Stimulated activated CD4-positive, alpha-beta T cell treated with anti-CD3 and anti-CD28 coated beads, TNF-alpha, amount 100 ng/mL, for 4 hours (primary cell): ENCODE results near the gene UCK2.

Experiments used
- DNase-seq, 3 experiments: peaks; one replicate each; pipeline ENCODE4 v3.0.0-alpha.2; 2020; ENCODE audit warnings: low read depth in 3 of 3

The UCK2 gene

DNA sequence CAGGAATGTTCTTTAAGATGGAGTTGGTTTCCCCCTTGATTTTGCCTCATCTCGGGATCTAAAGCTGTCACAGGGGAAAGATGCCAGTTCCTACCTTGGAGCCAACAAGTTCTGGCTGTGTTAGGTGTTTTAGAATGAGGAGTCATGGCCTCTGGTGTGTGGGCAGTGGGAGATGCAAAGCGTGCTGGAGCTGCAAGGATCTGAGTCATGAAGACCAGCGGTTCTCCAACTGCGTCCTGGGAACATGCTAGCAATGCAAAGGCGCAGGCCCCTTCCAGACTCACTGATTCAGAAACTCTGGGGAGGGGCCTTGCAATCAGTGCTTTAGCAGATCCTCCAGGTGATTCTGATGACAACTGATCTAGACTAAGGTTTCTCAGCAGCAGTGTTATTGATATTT, 109.1 kb downstream of the UCK2 start:
- no peak for DNase-seq

DNA sequence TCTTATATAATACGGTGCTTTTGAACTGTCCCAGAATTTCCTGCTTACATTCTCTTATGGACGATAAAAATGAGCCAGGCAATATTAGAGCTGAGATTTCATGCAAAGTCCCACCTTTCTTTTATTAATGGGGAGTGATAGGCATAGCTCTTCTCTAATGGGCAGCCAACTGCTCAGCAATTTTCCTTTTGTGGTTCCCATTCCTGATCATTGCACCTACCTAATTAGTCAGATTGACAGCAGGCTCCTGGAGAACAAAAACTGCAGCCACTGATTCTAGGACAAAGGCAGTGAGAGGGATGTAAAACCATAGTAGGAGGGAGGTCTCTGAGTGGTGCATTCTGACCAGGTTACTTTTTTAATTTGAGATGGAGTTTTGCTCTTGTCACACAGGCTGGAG, 110.4 kb downstream of the UCK2 start:
- no peak for DNase-seq

GRCh38 chr1:165938844-165939243, 111.4 kb downstream of the UCK2 start:
- no peak for DNase-seq

- no peak for DNase-seq
Observed at GRCh38 chr1:165941531-165941930, 114.1 kb downstream of the UCK2 start.

- DNase-seq: no peak
Observed at GRCh38 chr1:165942062-165942461, 114.6 kb downstream of the UCK2 start.

DNA sequence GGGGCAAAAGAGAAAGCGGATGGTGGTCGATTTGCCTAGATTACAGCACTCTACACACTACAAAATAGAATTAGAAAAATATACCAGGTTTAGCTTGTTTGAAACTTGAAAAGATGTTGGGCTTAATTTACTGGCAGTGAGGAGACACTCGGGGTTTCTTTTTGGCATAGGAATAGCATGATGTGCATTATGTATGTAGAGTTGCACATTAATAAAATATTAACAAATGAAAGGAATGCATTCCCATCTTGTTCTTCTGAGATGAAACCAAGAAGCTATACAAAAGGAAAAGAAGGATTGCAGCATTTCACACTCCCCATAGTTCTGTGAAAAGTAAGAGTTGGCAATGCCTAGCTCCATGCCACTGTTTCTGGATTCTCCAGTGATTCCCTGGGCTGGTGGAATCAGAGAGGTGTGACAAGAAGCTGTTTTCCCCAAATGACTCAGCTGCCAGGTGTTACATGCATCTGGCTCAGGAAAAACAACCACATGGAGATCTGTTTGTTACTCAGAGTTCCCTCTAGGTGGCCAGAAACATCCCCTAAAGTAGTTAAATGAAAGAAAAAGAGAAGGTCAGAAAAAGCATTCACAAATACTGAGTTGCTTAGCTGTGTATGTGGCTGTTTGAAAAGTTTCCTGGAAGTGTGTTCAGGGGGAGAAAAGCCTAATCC, 115.6 kb downstream of the UCK2 start:
- DNase-seq: no peak

DNA sequence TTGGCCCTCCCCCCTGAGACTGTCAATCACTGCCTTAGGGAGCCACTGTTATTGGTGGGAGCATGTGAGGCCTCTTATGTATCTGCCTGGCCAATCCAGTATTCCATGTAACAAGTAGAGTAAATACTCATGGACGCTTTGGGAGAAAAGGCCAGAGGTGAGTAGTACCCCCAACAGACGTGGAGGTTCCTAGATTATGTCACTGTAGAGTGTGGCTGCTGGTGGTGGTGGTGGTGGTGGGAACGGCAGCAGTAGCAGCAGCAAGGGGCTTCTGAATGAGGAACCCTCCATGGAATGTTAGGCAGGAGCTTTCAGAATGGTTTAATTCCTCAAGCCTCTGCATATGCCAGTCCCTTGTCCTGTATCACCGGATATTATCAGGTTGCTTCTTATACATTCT, 118.5 kb downstream of the UCK2 start:
- no peak for DNase-seq

GRCh38 chr1:165947797-165948455, 120.5 kb downstream of the UCK2 start:
- DNase-seq: no peak

DNA sequence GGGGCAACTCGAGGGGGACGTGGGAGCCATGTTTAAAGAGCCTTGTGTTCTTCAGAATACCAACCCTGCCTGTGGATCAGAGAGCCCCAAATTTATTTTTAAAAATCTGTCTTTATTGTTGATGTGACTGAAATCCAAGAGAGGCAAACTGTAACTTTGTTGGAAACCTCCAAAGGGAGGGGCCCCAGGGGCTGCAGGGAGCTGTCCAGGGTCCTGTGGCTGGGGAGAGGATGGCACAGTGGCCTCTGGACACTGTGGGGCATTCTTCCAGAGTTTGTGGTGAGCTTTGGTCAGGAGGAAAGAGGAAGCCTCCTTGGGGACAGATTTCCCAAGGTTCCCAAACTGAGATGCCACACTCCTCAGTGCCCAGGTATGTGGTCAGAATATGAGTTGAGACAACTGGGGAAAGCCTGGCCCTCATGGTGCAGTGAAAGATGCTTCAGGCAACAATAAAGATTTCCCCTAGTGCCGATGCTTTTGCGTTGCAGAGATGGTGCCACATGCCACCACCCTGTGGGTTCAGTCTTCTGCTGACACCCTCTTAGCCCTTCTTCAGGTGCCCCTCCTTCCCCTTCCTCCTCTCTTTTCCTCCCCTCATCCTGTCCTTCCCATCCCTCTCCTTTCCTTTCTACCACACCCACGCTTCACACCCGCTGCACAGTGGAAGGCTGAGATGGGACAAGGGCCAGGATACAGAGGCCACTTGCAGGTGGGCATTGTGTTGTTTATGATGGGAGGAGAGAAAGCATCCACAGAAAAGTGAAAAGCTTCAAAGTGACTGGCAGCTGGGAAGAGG, 122.1 kb downstream of the UCK2 start:
- DNase-seq: no peak

- DNase-seq: no peak
Observed at GRCh38 chr1:165954940-165955339, 127.5 kb downstream of the UCK2 start.

GRCh38 chr1:165958306-165958705, 130.9 kb downstream of the UCK2 start:
- DNase-seq: no peak

DNA sequence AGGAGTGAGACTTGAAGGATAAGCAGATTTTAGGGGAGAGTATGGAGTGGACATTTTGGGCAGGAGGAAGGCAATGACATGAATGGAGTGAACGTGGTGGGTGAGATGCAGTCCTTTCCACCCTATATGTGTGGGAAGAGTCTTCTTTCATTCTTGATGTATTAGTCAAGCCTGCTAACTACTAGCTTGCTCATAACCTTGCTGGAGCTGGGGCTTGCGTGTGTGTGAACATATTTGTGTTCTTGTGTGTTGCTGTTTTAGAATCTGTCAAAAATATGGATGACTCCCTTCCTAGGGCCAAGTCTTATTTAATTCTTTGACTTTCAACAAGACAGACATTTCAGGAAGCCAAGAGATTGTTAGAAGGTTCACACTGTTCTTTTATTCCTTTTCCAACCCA, 132.7 kb downstream of the UCK2 start:
- DNase-seq: no peak

DNA sequence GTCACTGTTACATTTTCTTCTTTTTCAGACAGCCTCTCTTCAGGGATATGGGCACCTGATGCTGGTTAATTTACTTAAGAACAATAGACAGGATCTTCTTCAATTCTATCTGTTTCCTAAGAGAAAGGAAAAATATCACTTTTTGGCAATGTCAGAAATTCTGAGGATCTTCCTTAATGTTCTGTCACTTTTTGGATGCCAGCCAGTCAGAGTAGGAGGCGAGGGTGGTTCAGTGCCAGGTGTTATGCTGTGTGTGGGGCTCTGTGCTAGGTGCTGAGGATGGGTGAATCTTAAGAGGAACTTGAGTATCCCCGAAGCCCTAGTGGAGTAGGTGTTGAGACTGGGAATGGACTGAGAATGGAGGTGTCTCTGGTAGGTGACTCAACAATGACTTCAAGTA, 133.5 kb downstream of the UCK2 start:
- no peak for DNase-seq
